ENCODE data around the gene KCNQ5.

GRCh38 chr6:72588155-72588554 lies 33.7 kb upstream of the KCNQ5 start:
- TF ChIP-seq CTCF (IDR thresholded peaks at IDR 0.05; ENCODE audit: insufficient read depth, low read length, poor library complexity, severe bottlenecking) (no peak), EZH2phosphoT487 (conservative IDR thresholded peaks at IDR 0.05; ENCODE audit: low read length) (no peak)

All from SU-DHL-6 (cell line).